Activated naive CD8-positive, alpha-beta T cell treated with anti-CD3 and anti-CD28 coated beads, Interleukin-2, amount 50 U/mL, for 16 hours (primary cell): ENCODE data around the gene CCDC121.
A peak's percentile ranks its signal among the peaks of the same experiment; 100 is the strongest.
"Not testable (repeated sequence)": the region's sequence is repeated elsewhere in the genome, so short reads cannot be mapped to it uniquely, and the experiment has no call there.

Source experiments
- DNase-seq: peaks from one replicate; pipeline ENCODE4 v3.0.0-alpha.2; 2020; ENCODE audit warnings: low read depth, low spot score

CCDC121 gene

GRCh38 chr2:27636766-27637165 lies 8.0 kb upstream of the CCDC121 start:
- DNase-seq: no peak

GRCh38 chr2:27634291-27634690 lies 5.5 kb upstream of the CCDC121 start:
- DNase-seq: no peak

- not testable (repeated sequence) for DNase-seq
These were observed 1.4 kb upstream of the CCDC121 start for GRCh38 chr2:27630257-27630656.

- no peak for DNase-seq
These were observed 647 bp downstream of the CCDC121 start for GRCh38 chr2:27627963-27628766.

- not testable (repeated sequence) for DNase-seq
These were observed 1.9 kb downstream of the CCDC121 start for GRCh38 chr2:27626921-27627320.

- DNase-seq: not testable (repeated sequence)
These were observed 2.5 kb downstream of the CCDC121 start for GRCh38 chr2:27626323-27626722.

GRCh38 chr2:27624943-27625342 lies 3.9 kb downstream of the CCDC121 start:
- DNase-seq: no peak

GRCh38 chr2:27622921-27623384 lies 5.9 kb downstream of the CCDC121 start:
- DNase-seq: no peak

GRCh38 chr2:27621524-27621923 lies 7.3 kb downstream of the CCDC121 start:
- DNase-seq: no peak

- no peak for DNase-seq
These were observed 13.5 kb downstream of the CCDC121 start for GRCh38 chr2:27615316-27615715.

GRCh38 chr2:27613985-27614384 lies 14.8 kb downstream of the CCDC121 start:
- DNase-seq: no peak

- DNase-seq: no peak
These were observed 22.2 kb downstream of the CCDC121 start for GRCh38 chr2:27606611-27607010.

GRCh38 chr2:27596627-27597026 lies 32.2 kb downstream of the CCDC121 start:
- DNase-seq: no peak

GRCh38 chr2:27595412-27595811 lies 33.4 kb downstream of the CCDC121 start:
- not testable (repeated sequence) for DNase-seq

- not testable (repeated sequence) for DNase-seq
These were observed 34.6 kb downstream of the CCDC121 start for GRCh38 chr2:27594020-27594703.

GRCh38 chr2:27593240-27593639 lies 35.6 kb downstream of the CCDC121 start:
- no peak for DNase-seq

- no peak for DNase-seq
These were observed 37.1 kb downstream of the CCDC121 start for GRCh38 chr2:27591745-27592144.

- no peak for DNase-seq
These were observed 40.5 kb downstream of the CCDC121 start for GRCh38 chr2:27588308-27588707.

- no peak for DNase-seq
These were observed 41.8 kb downstream of the CCDC121 start for GRCh38 chr2:27587025-27587424.

- DNase-seq: no peak
These were observed 44.2 kb downstream of the CCDC121 start for GRCh38 chr2:27584597-27584996.

- no peak for DNase-seq
These were observed 45.4 kb downstream of the CCDC121 start for GRCh38 chr2:27583390-27583915.

- DNase-seq: peak; percentile 68
These were observed 46.0 kb downstream of the CCDC121 start, which contains the start of gene ZNF512 for GRCh38 chr2:27582695-27583389. Gene ZNF512 (plus strand): TSS chr2:27583042. CDS start chr2:27583113, 71 bp downstream.
